ENCODE measurements around the gene GPR135.

DNA sequence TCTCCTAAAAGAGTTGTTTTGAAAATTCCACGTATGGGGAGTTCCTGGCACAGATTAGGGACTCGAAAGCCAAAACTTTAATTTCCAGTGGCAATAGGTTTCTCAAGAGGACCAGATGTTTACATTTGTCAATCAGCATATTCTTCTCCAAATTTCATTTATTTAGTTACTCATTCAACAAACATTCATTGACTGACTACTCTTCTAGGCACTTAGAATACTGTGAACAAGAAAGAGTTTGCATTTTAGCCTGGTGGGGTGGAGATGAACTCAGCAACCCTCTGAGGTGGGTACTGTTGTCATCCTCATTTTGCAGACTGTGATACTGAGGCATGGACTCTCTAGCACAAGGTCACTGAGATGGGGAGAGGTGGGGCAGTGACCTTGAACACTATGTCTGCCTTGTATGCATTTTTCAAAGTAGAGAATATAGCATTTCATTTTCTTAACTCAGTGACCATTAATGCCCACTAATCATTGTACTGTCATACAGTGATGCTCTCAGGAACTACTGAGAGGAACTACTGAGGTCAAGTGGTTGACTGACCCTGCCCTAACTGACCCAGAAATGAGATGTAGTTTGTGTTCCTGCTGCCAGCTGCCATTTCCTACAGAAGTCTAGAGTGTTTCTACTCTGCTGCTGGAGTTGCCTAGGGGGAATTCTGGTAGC, 16.8 kb upstream of the GPR135 start:
- no peak for TF ChIP-seq POLR2A (IDR thresholded peaks at IDR 0.05)
- TF ChIP-seq, protein P1, sequence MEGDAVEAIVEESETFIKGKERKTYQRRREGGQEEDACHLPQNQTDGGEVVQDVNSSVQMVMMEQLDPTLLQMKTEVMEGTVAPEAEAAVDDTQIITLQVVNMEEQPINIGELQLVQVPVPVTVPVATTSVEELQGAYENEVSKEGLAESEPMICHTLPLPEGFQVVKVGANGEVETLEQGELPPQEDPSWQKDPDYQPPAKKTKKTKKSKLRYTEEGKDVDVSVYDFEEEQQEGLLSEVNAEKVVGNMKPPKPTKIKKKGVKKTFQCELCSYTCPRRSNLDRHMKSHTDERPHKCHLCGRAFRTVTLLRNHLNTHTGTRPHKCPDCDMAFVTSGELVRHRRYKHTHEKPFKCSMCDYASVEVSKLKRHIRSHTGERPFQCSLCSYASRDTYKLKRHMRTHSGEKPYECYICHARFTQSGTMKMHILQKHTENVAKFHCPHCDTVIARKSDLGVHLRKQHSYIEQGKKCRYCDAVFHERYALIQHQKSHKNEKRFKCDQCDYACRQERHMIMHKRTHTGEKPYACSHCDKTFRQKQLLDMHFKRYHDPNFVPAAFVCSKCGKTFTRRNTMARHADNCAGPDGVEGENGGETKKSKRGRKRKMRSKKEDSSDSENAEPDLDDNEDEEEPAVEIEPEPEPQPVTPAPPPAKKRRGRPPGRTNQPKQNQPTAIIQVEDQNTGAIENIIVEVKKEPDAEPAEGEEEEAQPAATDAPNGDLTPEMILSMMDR (IDR thresholded peaks at IDR 0.05) = no peak
